Suprapubic skin (tissue), 4 donors: ENCODE results near the gene SLC4A1. TPM values are rescaled to one million over a fixed set of nuclear protein-coding genes. Genes with fewer than 3 reads are reported as not detected.

Experiments used
- DNase-seq, 2 donors: peaks; one replicate each; pipeline ENCODE4 v3.0.0-alpha.2; 2019; ENCODE audit warnings: low spot score in 2 of 2
- H3K27ac ChIP-seq: fragments of 200-600 bp; sonication (generic); one replicate; pipeline ENCODE4 v1.5.1; 2019
- H3K27me3 ChIP-seq: fragments of 200-600 bp; sonication (generic); one replicate; pipeline ENCODE4 v1.5.1; 2019
- H3K36me3 ChIP-seq: fragments of 200-600 bp; sonication (generic); one replicate; pipeline ENCODE4 v1.5.1; 2019
- H3K4me1 ChIP-seq: fragments of 200-600 bp; sonication (generic); one replicate; pipeline ENCODE4 v1.5.1; 2019
- H3K4me3 ChIP-seq: fragments of 200-600 bp; sonication (generic); one replicate; pipeline ENCODE4 v1.5.1; 2019; ENCODE audit warnings: mild to moderate bottlenecking
- H3K9me3 ChIP-seq: fragments of 200-600 bp; sonication (generic); one replicate; pipeline ENCODE4 v1.5.1; 2019
- CTCF ChIP-seq, 2 donors: fragments of 200-600 bp in 1 of 2; fragments of 450-650 bp in 1 of 2; sonication (generic) in 1 of 2; IDR thresholded peaks; one replicate each; pipeline ENCODE4 v1.5.1; 2016 to 2019; ENCODE audit warnings: antibody characterized with exemption in 2 of 2, mild to moderate bottlenecking in 1 of 2, moderate library complexity in 1 of 2
- EP300 ChIP-seq: sonication (generic); formaldehyde crosslinking; IDR thresholded peaks from one replicate; pipeline ENCODE4 v1.6.1; 2017; ENCODE audit warnings: antibody characterized with exemption
- POLR2A ChIP-seq, 2 donors: fragments of 450-650 bp; IDR thresholded peaks; one replicate each; pipeline ENCODE4 v1.6.1; 2017; ENCODE audit warnings: antibody characterized with exemption in 2 of 2, mild to moderate bottlenecking in 2 of 2, moderate library complexity in 2 of 2
- POLR2AphosphoS5 ChIP-seq, 3 donors: sonication (generic); formaldehyde crosslinking; IDR thresholded peaks; one replicate each; pipeline ENCODE4 v1.6.1; 2017; ENCODE audit warnings: antibody characterized with exemption in 3 of 3
- WGBS: methylation state at CpG from one replicate; pipeline ENCODE4 v1.1.5; 2018; 5-methylcytosine and 5-hydroxymethylcytosine counted together
- total RNA-seq, 4 donors: library from RNA; depleted of rRNA; stranded (reverse); fragments of >200 nt; gene quantifications; one replicate each; pipeline ENCODE4 v1.1.0, GENCODE V29; 2016

The SLC4A1 gene
- total RNA-seq: under 1 TPM in 3 of 4 donors, not detected in 1; 0.08 to 0.17 (median 0.10) TPM

- H3K9me3 ChIP-seq: no peaks in the 10 kb centered on the region
- H3K4me3 ChIP-seq: no peak within 1 kb of the TSS
- no peaks in the 10 kb centered on the region for H3K27me3 ChIP-seq
- H3K36me3 ChIP-seq: no peaks in the 10 kb centered on the region
- 71% methylated on average over 14 of the region's 14 CpGs for WGBS
- peaks cover 7% of the 10 kb centered on the region for H3K4me1 ChIP-seq
- no peak for DNase-seq
- no peak for TF ChIP-seq POLR2A (IDR thresholded peaks at IDR 0.05)
- no peak for TF ChIP-seq EP300
- no peak for TF ChIP-seq POLR2AphosphoS5 (IDR thresholded peaks at IDR 0.05)
- no peak for TF ChIP-seq CTCF (IDR thresholded peaks at IDR 0.05)
- no peak within 1 kb of the TSS for H3K27ac ChIP-seq
Measured at GRCh38 chr17:44267818-44268490, at the start of gene SLC4A1. TSS of gene SLC4A1 (minus strand) at chr17:44268135. CDS start at chr17:44262866, 5,269 bp downstream.

DNA sequence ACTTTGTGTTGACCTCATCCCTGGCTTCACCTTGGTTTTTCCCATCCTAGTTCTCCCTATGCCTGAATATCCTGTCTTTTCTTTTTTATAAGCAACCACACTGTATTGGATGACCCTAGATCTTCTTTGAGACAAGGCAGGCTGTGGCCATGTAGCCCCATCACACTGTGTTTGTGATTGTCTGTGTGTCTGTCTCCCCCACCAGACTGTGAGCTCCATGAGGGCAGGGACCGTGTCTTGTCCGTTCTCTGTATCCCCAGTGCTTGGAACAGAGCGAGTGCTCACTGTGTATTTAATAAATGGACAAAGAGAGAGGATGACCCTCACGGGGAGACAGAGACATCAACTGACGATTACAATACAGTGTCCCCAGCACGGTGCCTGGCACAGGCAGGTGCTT, 49.6 kb upstream of the SLC4A1 start:
- H3K36me3 ChIP-seq: peaks cover 39% of the 10 kb centered on the region
- no peaks in the 10 kb centered on the region for H3K9me3 ChIP-seq
- no peak overlapping the region for H3K4me3 ChIP-seq
- no peak for TF ChIP-seq EP300
- H3K27ac ChIP-seq: no peak overlapping the region
- WGBS: 96% methylated on average over 5 of the region's 6 CpGs
- no peak for DNase-seq
- H3K27me3 ChIP-seq: peaks cover 46% of the 10 kb centered on the region
- H3K4me1 ChIP-seq: peaks cover 24% of the 10 kb centered on the region

GRCh38 chr17:44315760-44316731, 48.1 kb upstream of the SLC4A1 start:
- no peaks in the 10 kb centered on the region for H3K9me3 ChIP-seq
- no peak for TF ChIP-seq EP300
- no peak for TF ChIP-seq POLR2AphosphoS5 (IDR thresholded peaks at IDR 0.05)
- TF ChIP-seq POLR2A (IDR thresholded peaks at IDR 0.05): no peak
- TF ChIP-seq CTCF (IDR thresholded peaks at IDR 0.05): no peak
- H3K27ac ChIP-seq: no peak overlapping the region
- WGBS: 7% methylated on average over 31 of the region's 38 CpGs
- DNase-seq: no peak
- peaks cover 24% of the 10 kb centered on the region for H3K4me1 ChIP-seq
- H3K4me3 ChIP-seq: peak overlapping the region; percentile 38
- H3K36me3 ChIP-seq: peaks cover 24% of the 10 kb centered on the region
- H3K27me3 ChIP-seq: peaks cover 52% of the 10 kb centered on the region

- DNase-seq: no peak
- 6% methylated on average over 3 of the region's 81 CpGs for WGBS
- no peak for TF ChIP-seq EP300
- TF ChIP-seq CTCF (IDR thresholded peaks at IDR 0.05): no peak
- H3K9me3 ChIP-seq: no peaks in the 10 kb centered on the region
- H3K36me3 ChIP-seq: peaks cover 14% of the 10 kb centered on the region
- H3K4me3 ChIP-seq: peak overlapping the region; percentile 38
- H3K4me1 ChIP-seq: peaks cover 24% of the 10 kb centered on the region
- H3K27ac ChIP-seq: no peak overlapping the region
- peaks cover 52% of the 10 kb centered on the region for H3K27me3 ChIP-seq
Measured at GRCh38 chr17:44314869-44315661, 47.1 kb upstream of the SLC4A1 start.

GRCh38 chr17:44314524-44314868, 46.6 kb upstream of the SLC4A1 start:
- no peak overlapping the region for H3K27ac ChIP-seq
- DNase-seq: no peak
- no peaks in the 10 kb centered on the region for H3K9me3 ChIP-seq
- peaks cover 52% of the 10 kb centered on the region for H3K27me3 ChIP-seq
- peaks cover 28% of the 10 kb centered on the region for H3K4me1 ChIP-seq
- TF ChIP-seq EP300: no peak
- H3K4me3 ChIP-seq: peak overlapping the region; percentile 38
- H3K36me3 ChIP-seq: peaks cover 8% of the 10 kb centered on the region
- WGBS: 26% methylated on average over 8 of the region's 11 CpGs

- 52% methylated on average over 7 of the region's 7 CpGs for WGBS
- TF ChIP-seq EP300 (no peak), POLR2AphosphoS5 (IDR thresholded peaks at IDR 0.05) (no peak), CTCF (IDR thresholded peaks at IDR 0.05) (no peak), POLR2A (IDR thresholded peaks at IDR 0.05) (no peak)
- peaks cover 52% of the 10 kb centered on the region for H3K27me3 ChIP-seq
Measured at GRCh38 chr17:44314031-44314430, 46.1 kb upstream of the SLC4A1 start.

More at GRCh38 chr17:44314031-44314430, 46.1 kb upstream of the SLC4A1 start:
- peaks cover 32% of the 10 kb centered on the region for H3K4me1 ChIP-seq
- DNase-seq: no peak
- H3K4me3 ChIP-seq: no peak overlapping the region
- peaks cover 4% of the 10 kb centered on the region for H3K36me3 ChIP-seq
- no peak overlapping the region for H3K27ac ChIP-seq
- no peaks in the 10 kb centered on the region for H3K9me3 ChIP-seq
